WTC11 (cell line): ENCODE measurements around the gene PIGP. TPM values are rescaled to one million over a fixed set of nuclear protein-coding genes. Genes with fewer than 3 reads are reported as not detected.
A peak's percentile ranks its signal among the peaks of the same experiment; 100 is the strongest.

Experiments used
- ATAC-seq: fragments of 200-7000 bp; cut with Tn5 transposase; 2 replicates; pipeline ENCODE4 v1.10.0; 2021; ENCODE audit warnings: mild to moderate bottlenecking, moderate library complexity
- CTCF ChIA-PET: fragments of 300-600 bp; sonication (Branson Sonifier 250); formaldehyde crosslinking; loops from one replicate; lab custom pipeline; 2021; ENCODE audit warnings: antibody characterized with exemption; lab: Charles Lee
- POLR2A ChIA-PET: fragments of 350-600 bp; sonication (Branson Sonifier 250); formaldehyde crosslinking; loops from one replicate; lab custom pipeline; 2021; ENCODE audit warnings: antibody characterized with exemption; lab: Charles Lee
- DNase-seq: peaks from one replicate; pipeline ENCODE4 v3.0.0; 2021; ENCODE audit warnings: low spot score
- H3K27ac Mint-ChIP-seq: 2 replicates; pipeline ENCODE4 v1.8.0; 2021; ENCODE audit warnings: mixed read lengths
- H3K27me3 Mint-ChIP-seq: 2 replicates; pipeline ENCODE4 v1.8.0; 2021; ENCODE audit warnings: low read depth, mild to moderate bottlenecking, moderate library complexity, mixed read lengths
- H3K36me3 Mint-ChIP-seq: 2 replicates; pipeline ENCODE4 v1.8.0; 2021; ENCODE audit warnings: mixed read lengths
- H3K4me1 Mint-ChIP-seq: 2 replicates; pipeline ENCODE4 v1.8.0; 2022; ENCODE audit warnings: mixed read lengths
- H3K4me3 Mint-ChIP-seq: 2 replicates; pipeline ENCODE4 v1.8.0; 2021; ENCODE audit warnings: mild to moderate bottlenecking, moderate library complexity, mixed read lengths
- H3K9me3 Mint-ChIP-seq: 2 replicates; pipeline ENCODE4 v1.8.0; 2021; ENCODE audit warnings: mixed read lengths
- ATF1 ChIP-seq: sonication (generic); formaldehyde crosslinking; IDR thresholded peaks from 2 replicates; pipeline ENCODE4 v1.8.1; 2023; ENCODE audit warnings: mild to moderate bottlenecking, moderate library complexity, missing genetic modification reagents
- ELF4 ChIP-seq: sonication (generic); formaldehyde crosslinking; IDR thresholded peaks from 2 replicates; pipeline ENCODE4 v1.8.1; 2022; ENCODE audit warnings: low read depth, mild to moderate bottlenecking, moderate library complexity, missing genetic modification reagents
- ESRRA ChIP-seq: sonication (generic); formaldehyde crosslinking; IDR thresholded peaks from 2 replicates; pipeline ENCODE4 v1.8.1; 2022; ENCODE audit warnings: mild to moderate bottlenecking, missing genetic modification reagents, borderline replicate concordance
- FOXK1 ChIP-seq: sonication (generic); formaldehyde crosslinking; IDR thresholded peaks from 2 replicates; pipeline ENCODE4 v1.8.0; 2022; ENCODE audit warnings: mild to moderate bottlenecking, moderate library complexity, missing genetic modification reagents
- GABPB1 ChIP-seq: sonication (generic); formaldehyde crosslinking; IDR thresholded peaks from 2 replicates; pipeline ENCODE4 v1.8.1; 2023; ENCODE audit warnings: mild to moderate bottlenecking, missing genetic modification reagents
- IRF2 ChIP-seq: sonication (generic); formaldehyde crosslinking; IDR thresholded peaks from 2 replicates; pipeline ENCODE4 v1.8.0; 2022; ENCODE audit warnings: low read depth, missing genetic modification reagents, borderline replicate concordance
- MAX ChIP-seq: sonication (generic); formaldehyde crosslinking; IDR thresholded peaks from 2 replicates; pipeline ENCODE4 v1.8.0; 2022; ENCODE audit warnings: mild to moderate bottlenecking, missing genetic modification reagents
- MYBL2 ChIP-seq: sonication (generic); formaldehyde crosslinking; IDR thresholded peaks from 2 replicates; pipeline ENCODE4 v1.8.1; 2023; ENCODE audit warnings: mild to moderate bottlenecking, moderate library complexity, missing genetic modification reagents
- NFATC4 ChIP-seq: fragments of 250-450 bp; sonication (Bioruptor Pico); IDR thresholded peaks from 2 replicates; pipeline ENCODE4 v1.9.0; 2021; ENCODE audit warnings: mild to moderate bottlenecking
- NR2C2 ChIP-seq: sonication (generic); formaldehyde crosslinking; IDR thresholded peaks from 2 replicates; pipeline ENCODE4 v1.8.0; 2022; ENCODE audit warnings: mild to moderate bottlenecking, missing genetic modification reagents
- OVOL2 ChIP-seq: fragments of 250-450 bp; sonication (Bioruptor Pico); IDR thresholded peaks from 2 replicates; pipeline ENCODE4 v1.9.0; 2021; ENCODE audit warnings: mild to moderate bottlenecking, borderline replicate concordance
- RELA ChIP-seq: sonication (generic); formaldehyde crosslinking; IDR thresholded peaks from 2 replicates; pipeline ENCODE4 v1.8.1; 2022; ENCODE audit warnings: missing genetic modification reagents, mild to moderate bottlenecking, borderline replicate concordance
- RORB ChIP-seq: fragments of 250-450 bp; sonication (Bioruptor Pico); IDR thresholded peaks from 2 replicates; pipeline ENCODE4 v1.9.0; 2021; ENCODE audit warnings: mild to moderate bottlenecking
- SMAD4 ChIP-seq: sonication (generic); formaldehyde crosslinking; IDR thresholded peaks from 2 replicates; pipeline ENCODE4 v1.8.0; 2022; ENCODE audit warnings: mild to moderate bottlenecking, missing genetic modification reagents
- ZNF263 ChIP-seq: sonication (generic); formaldehyde crosslinking; IDR thresholded peaks from 2 replicates; pipeline ENCODE4 v1.8.1; 2022; ENCODE audit warnings: low read depth, mild to moderate bottlenecking, moderate library complexity, missing genetic modification reagents
- ZNF317 ChIP-seq: sonication (generic); formaldehyde crosslinking; IDR thresholded peaks from 2 replicates; pipeline ENCODE4 v1.8.1; 2023; ENCODE audit warnings: low read depth, mild to moderate bottlenecking, moderate library complexity, missing genetic modification reagents, borderline replicate concordance
- ZNF425 ChIP-seq: fragments of 250-450 bp; sonication (Bioruptor Pico); conservative IDR thresholded peaks from 2 replicates; pipeline ENCODE4 v1.9.0; 2021; ENCODE audit warnings: mild to moderate bottlenecking
- ZNF532 ChIP-seq: fragments of 250-450 bp; sonication (Bioruptor Pico); IDR thresholded peaks from 2 replicates; pipeline ENCODE4 v1.9.0; 2021; ENCODE audit warnings: mild to moderate bottlenecking, borderline replicate concordance
- total RNA-seq: library from RNA; stranded (reverse); gene quantifications from 3 replicates; pipeline ENCODE4 v1.2.3, GENCODE V29; 2021

PIGP gene
- total RNA-seq, 1 experiment from 2014 or later, result 10.9 TPM

GRCh38 chr21:37074546-37074945, 1.7 kb upstream of the PIGP start (continued):
- TF ChIP-seq ZNF532 (CRISPR knock-in tag) (no peak), ZNF263 (CRISPR knock-in tag) (no peak)

- Mint-ChIP-seq H3K9me3 (peaks cover 5% of the 10 kb centered on the region), H3K27me3 (peaks cover 44% of the 10 kb centered on the region), H3K4me3 (peak overlapping the region; percentile 82), H3K27ac (no peak overlapping the region), H3K36me3 (peaks cover 6% of the 10 kb centered on the region), H3K4me1 (peaks cover 17% of the 10 kb centered on the region)
- DNase-seq, result no peak
- no peak for TF ChIP-seq ATF1 (CRISPR knock-in tag)
- TF ChIP-seq NFATC4 (CRISPR knock-in tag), result no peak
- TF ChIP-seq RORB (CRISPR knock-in tag), result no peak
- no peak for TF ChIP-seq RELA (CRISPR knock-in tag)
- no peak for TF ChIP-seq SMAD4 (CRISPR knock-in tag)
- TF ChIP-seq OVOL2 (CRISPR knock-in tag), result no peak
- no peak for TF ChIP-seq NR2C2 (CRISPR knock-in tag)
- no peak for TF ChIP-seq MAX (CRISPR knock-in tag)
- no peak for TF ChIP-seq IRF2 (CRISPR knock-in tag)
- ATAC-seq, result no peak
- CTCF ChIA-PET, result no interaction called here
- POLR2A ChIA-PET, result no interaction called here
Measured at GRCh38 chr21:37074197-37074510, 1.3 kb upstream of the PIGP start.

- peaks cover 5% of the 10 kb centered on the region for H3K9me3 Mint-ChIP-seq
- H3K36me3 Mint-ChIP-seq, result peaks cover 10% of the 10 kb centered on the region
- peaks cover 17% of the 10 kb centered on the region for H3K4me1 Mint-ChIP-seq
- POLR2A ChIA-PET, result no interaction called here
- CTCF ChIA-PET, result no interaction called here
- no peak for DNase-seq
- H3K27me3 Mint-ChIP-seq, result peaks cover 44% of the 10 kb centered on the region
- TF ChIP-seq MYBL2 (CRISPR knock-in tag) (0 out of 2 replicates have a peak, but pooled peaks have one; percentile 38), ESRRA (0 out of 2 replicates have a peak, but pooled peaks have one; percentile 2), SMAD4 (CRISPR knock-in tag) (no peak), FOXK1 (CRISPR knock-in tag) (0 out of 2 replicates have a peak, but pooled peaks have one; percentile 10), GABPB1 (0 out of 2 replicates have a peak, but pooled peaks have one; percentile 30), ELF4 (no peak), ZNF317 (CRISPR knock-in tag) (no peak), ZNF425 (CRISPR knock-in tag) (no peak)
- H3K4me3 Mint-ChIP-seq, result peak overlapping the region; percentile 82
- ATAC-seq, result no peak
- no peak overlapping the region for H3K27ac Mint-ChIP-seq
Measured at GRCh38 chr21:37073417-37074196, 736 bp upstream of the PIGP start.
